Sciatic nerve (tissue), 2 donors: ENCODE data around the gene VKORC1L1. TPM values are rescaled to one million over a fixed set of nuclear protein-coding genes. Genes with fewer than 3 reads are reported as not detected.
"Not testable (repeated sequence)": the region's sequence is repeated elsewhere in the genome, so short reads cannot be mapped to it uniquely, and the experiment has no call there.

Experiments
- ATAC-seq: fragments of 200-7000 bp; cut with Tn5 transposase; one replicate; pipeline ENCODE4 v1.9.1; 2020; ENCODE audit warnings: mild to moderate bottlenecking, moderate library complexity
- DNase-seq: peaks from one replicate; pipeline ENCODE4 v3.0.0-alpha.2; 2020; ENCODE audit warnings: low spot score
- intact Hi-C: fragments of 100-400 bp; cut with DNase I; formaldehyde crosslinking; loops from one replicate; pipeline ENCODE4 v1.14.2; 2022
- total RNA-seq: library from RNA; stranded (reverse); fragmentation: NEBNext Ultra II Directional; extraction: Animal tissue kit (Norgen Biotek cat#: 25700); gene quantifications from one replicate; pipeline ENCODE4 v1.2.1, GENCODE V29; 2021
- donor health status: DM: no; HTN: no; CAD: no.
- donor health status: DM: no; HTN: no; CAD: no.

The VKORC1L1 gene
- total RNA-seq, 1 donor from 2014 or later = 23.4 TPM

DNA sequence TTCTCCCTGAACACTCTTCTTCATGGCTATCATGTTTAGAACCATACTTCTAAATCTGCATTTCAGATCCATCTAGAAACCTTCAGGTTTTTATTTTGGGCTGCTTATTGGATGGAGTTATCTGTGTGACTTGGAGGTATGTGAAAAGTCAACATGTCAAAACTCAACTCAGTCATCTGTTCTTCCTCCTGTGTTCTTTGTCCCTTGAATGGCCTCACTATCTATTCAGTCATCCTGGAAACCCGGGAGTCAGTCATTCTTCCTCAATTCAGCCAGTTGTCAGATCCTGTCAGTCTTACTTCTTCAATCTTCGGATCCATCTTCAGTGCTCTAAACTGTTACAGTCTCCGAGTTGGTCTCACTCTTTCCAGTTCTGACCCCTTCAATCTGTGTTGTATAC lies 52.2 kb downstream of the VKORC1L1 start:
- intact Hi-C loops = no loop called here
- no peak for DNase-seq
- no peak for ATAC-seq

DNA sequence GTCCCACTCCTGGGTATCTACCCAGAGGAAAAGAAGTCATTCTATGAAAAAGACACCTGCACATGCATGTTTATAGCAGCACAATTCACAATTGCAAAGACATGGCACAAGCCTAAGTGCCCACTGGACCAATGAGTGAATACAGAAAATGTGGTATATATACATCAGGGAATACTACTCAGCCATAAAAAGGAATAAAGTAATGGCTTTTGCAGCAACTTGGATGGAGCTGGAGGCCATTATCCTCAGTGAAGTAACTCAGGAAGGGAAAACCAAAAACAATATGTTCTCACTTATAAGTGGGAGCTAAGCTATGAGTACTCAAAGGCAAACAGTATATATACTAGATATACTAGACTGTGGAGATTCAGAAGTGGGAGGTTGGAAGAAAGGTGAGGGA lies 53.7 kb downstream of the VKORC1L1 start:
- DNase-seq = no peak
- ATAC-seq = no peak
- intact Hi-C loops = no loop called here

DNA sequence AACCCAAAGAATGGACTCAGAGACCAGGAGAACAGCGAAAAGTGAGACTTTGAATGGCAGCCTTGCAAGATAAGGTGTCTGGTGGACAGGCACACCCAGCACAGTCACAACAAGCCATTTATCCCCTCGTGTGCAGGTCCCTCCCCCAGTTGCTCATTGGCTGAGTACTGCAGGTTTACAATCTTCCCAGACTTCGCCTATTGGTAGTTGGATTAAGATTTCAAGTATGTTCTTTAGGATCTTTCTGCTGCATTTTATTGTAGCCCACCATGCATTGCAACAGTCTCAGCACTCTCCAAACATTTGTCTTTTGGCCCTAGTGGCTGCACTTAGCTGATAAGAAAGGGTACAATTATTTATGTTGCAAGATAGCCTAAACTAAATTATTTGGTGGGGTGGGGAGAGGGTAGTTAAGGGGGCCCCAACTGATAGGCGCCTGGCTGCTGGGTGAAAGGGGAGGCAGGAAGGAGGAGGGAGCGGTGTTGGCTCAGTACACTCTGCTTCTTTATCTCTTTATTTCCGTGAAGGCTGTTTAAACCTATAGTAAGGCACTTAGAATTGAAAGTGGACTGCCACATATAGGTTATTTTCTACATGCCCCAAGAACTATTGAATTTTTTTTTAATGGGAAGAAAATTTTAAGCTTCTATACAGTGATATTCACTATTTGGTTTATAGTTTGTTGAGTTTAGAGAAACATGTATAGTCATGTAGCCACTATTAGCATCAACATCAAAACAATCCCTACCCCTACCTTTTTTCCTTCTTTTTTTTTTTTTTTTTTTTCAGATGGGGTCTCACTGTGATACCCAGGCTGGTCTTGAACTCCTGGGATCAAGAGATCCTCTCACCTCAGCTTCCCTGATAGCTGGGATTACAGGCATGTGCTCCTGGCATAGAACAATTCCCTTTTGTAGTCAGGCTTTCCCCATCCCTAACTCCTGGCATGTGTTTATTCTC lies 54.9 kb downstream of the VKORC1L1 start:
- no peak for DNase-seq
- intact Hi-C loops = no loop called here
- no peak for ATAC-seq

DNA sequence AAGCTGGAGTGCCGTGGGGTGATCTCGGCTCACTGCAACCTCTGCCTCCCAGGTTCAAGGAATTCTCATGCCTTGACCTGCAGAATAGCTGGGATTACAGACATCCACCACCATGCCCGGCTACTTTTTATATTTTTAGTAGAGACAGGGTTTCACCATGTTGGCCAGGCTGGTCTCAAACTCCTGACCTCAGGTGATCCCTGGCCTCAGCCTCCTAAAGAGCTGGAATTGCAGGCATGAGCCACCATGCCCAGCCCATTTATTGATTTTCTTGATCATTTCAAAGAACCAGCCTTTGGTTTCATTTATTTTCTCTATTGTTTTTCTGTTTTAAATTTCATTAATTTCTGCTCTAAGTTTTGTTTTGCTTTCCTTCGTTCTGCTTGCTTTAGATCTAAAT lies 58.8 kb downstream of the VKORC1L1 start:
- no peak for DNase-seq
- intact Hi-C loops = no loop called here
- no peak for ATAC-seq

DNA sequence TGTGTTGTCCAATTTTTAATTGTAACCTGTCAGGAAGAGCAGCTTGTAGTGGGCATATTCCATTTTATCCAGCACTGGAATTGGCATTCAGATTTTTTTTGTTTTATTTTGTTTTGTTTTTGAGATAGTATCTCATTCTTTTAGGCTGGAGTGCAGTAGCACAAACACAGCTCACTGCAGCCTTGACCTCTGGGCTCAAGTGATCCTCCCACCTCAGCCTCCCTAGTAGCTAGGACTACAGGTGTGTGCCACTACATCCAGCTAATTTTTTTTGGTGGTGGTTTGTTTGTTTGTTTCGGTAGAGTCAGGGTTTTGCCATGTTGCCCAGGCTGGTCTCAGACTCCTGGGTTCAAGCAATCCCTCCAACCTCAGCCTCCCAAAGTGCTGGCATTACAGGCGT lies 64.4 kb downstream of the VKORC1L1 start:
- intact Hi-C loops = no loop called here
- DNase-seq (no peak), ATAC-seq (no peak)

DNA sequence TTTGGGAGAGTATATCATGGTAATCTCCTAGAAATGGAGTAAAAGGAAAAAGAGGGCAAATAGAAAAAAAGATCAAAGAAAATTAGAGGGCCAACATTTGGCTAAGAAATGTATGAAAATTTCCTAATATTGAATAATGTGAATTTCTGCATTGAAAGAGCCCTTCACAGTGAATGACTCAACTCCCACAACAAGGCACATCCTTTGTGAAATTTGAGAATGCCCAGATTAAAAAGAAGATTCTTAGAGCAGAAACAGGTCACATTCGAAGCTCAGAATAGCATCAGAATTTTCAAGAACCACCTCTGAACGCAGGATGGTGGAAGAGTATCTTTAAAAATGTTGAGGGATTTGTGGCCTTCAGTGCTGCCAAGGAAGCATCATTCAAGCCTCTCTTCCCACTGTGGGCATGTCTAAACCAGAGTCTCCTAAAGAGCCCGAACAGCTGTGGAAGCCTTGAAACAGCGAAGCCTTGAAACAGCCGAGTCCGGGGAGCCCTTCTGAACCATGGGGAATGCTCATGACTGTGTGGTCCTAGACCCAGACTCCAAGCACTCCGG lies 65.5 kb downstream of the VKORC1L1 start:
- ATAC-seq (no peak), DNase-seq (no peak)
- intact Hi-C loops = no loop called here

DNA sequence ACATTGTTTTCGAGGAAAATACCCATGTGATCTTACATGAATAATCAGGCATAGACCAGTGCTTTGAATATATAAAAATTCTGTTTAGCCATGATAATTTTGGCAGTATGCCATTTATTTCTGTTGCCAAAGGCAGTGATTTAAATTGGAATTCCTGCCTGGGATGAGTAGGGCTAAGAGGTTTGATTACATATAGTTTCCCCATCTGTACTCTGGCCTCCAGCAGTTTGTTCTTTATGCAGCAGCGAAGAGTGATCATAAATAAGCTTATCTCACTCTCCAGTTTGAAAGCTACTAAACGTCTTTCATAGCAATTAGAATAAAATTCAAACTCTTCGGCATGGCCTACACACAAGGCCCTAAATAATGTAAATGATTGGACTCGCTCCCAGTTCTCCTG lies 72.9 kb downstream of the VKORC1L1 start:
- ATAC-seq, intact Hi-C loops, DNase-seq: not testable (repeated sequence)

DNA sequence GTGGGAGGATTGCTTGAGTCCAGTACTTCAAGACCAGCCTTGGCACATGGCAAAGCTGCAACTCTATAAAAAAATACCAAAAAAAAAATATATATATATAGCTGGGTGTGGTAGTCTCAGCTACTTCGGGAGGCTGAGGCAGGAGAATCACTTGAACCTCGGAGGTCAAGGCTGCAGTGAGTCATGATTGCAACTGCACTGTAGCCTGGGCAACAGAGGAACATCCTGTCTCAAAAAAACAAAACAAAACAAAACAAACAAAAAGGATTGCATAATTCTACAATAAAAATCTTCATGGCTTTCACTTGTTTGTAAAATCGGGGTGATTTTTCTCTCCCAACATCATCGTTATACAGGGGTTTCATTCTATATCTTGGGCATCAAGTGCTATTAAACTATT lies 74.0 kb downstream of the VKORC1L1 start:
- DNase-seq (no peak), ATAC-seq (peak; percentile 86)
- intact Hi-C loops = no loop called here

DNA sequence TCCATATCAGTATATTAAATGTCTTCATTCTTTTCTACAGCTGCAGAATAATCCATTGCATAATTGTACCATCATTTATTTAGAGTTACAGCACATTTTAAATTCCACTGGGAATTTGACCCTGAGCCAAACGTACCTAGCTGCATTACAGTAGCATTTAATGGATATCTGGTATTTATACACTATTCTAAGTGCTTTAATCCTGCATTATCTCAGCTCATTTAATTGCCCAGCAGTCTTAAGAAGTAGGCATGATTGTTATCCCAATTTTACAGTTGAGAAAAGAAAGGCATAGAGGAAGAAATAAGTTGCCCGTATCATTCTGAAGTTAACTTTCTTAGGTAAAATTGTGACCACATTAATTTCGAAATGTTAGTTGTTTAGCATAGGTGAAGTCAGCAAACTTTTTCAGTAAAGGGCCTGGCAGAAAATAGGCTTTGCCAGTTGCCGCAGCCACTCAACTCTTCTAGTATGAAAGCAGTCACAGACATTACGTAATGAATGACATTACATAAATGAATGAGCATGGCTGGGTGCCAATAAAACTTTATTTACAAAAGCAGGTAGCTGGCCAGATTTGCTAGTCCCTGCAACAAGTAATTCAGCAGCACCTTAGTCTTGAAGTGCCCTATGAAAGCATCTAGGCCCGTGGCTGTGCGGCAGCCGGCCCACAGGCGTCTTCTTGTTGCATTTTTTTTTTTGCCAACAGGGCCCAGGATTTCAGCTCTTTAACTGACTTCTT lies 79.1 kb downstream of the VKORC1L1 start:
- ATAC-seq = no peak

DNA sequence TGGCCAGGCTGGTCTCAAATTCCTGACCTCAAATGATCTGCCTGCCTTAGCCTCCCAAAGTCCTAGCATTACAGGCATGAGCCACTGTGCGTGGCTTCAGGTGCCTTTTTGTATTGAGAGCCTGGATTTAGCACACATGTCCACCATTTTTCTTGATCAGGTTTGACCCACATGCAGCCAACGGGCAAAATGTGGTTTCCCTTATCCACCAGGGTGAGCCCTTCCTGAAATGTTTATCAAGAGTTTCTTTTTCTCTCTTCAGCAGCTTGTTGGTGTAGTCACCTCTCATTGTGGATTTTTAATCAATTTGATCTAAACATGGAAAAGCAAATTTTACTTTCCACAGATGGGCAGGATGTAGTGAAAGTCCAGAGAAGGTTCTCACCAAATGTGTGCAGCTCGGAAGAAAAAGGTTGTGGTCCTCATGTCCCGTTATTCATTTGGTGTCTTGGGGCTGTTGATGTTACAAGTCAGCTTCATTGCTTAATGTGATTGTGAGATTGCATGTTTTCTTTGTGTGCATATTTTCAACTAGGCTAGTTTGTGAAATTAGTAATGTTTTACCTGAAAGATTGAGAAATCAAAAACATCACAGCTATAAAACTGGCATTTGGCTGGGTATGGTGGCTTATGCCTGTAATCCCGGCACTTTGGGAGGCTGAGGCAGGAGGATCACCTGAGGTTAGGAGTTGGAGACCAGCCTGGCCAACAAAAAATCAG lies 80.3 kb downstream of the VKORC1L1 start:
- ATAC-seq = no peak

More for the DNA sequence above, 79.1 kb downstream of the VKORC1L1 start:
- intact Hi-C loops = no loop called here
- no peak for DNase-seq

DNA sequence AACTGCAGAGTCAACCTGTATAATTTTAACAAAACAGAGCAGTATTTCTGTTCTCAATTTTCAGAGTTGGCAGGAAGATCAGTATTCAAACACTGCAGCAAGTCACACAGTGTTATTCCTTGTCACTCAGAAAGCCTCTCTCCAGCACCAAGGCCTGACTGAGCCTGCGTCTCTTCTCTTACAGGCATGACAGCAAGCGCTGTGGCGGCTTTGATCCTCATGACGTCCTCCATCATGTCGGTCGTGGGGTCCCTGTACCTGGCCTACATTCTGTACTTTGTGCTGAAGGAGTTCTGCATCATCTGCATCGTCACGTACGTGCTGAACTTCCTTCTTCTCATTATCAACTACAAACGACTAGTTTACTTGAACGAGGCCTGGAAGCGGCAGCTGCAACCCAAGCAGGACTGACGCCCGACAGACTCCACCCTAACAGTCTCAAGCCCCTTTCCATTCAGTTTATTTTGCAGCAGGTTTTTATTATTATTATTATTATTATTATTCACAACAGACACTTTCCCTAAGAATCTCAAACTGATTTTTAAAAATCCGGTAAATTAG lies 81.1 kb downstream of the VKORC1L1 start:
- ATAC-seq (no peak), DNase-seq (no peak)
- intact Hi-C loops = no loop called here

More for the DNA sequence above, 80.3 kb downstream of the VKORC1L1 start:
- intact Hi-C loops = no loop called here
- DNase-seq = no peak

DNA sequence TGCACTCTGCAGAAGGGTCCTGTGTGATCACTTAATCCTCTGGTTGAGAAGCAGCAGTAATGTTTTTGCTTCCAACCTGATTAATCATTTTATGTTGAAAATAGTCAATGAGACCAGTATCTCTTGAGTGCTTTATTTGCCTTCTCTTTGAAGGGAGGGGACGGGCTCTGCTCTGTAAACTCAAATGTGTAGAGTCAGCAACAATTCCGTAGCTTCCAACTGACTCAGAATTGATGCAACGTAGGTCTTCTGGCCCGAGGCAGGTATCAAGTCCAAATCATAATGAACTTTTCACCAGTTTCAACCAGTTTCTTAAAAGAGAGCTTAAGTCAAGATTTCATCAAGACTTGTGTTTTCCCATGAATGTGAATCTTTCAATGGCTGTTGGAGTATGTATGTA lies 82.8 kb downstream of the VKORC1L1 start:
- DNase-seq = no peak
- no peak for ATAC-seq
- intact Hi-C loops = no loop called here

DNA sequence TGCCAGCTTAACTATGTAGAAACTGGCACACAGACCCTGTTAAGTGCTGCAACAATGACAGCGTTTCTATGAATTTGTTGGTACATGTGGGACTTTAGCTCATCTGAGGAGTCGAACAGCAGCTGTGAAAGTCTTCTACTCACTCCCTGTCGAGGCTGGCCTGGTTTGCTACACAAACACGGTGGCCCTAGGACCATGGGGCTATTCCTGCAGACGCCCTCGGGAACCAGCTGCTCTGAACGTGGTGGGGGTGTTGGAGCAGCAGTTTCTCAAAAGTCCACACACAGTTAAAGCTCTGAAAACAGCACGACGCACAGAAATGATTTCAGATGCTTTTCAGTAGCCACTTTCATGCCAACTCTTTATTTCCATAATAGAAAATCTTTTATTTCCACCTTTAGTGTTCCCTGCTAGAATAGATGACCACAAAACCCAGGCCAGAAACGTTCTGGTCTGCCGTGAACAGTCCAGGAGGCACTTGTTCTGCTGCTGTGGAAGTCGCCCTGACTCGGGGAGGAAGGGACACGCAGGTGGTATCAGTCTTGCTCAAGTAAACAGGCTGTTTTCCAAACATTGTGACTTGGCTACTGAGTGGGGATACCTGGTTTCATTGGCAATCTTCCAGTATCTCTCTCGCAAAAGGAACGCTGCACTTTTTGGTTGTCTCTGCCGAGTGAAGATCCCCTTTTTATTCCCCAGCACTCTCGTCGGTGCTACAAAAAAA lies 87.6 kb downstream of the VKORC1L1 start:
- intact Hi-C loops = no loop called here
- ATAC-seq (no peak), DNase-seq (no peak)

DNA sequence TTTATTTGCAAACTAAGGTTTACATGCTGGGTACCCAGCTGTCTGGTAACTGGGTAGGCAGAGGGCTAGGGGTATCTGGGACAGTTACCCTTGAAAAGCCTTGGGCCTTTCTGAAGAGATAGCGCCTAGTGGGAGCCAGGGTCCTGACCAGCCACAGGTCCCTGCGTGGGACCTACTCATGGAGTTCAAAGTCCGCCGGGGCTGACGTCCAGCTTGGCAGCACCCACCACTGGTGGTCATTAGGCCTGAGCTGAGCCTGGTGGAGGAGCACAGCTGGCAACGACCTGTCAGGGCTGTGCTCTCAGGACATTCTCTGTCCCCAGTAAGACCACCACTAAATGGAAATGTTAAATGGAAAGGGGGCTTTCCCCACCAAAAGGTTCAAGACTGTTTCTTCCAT lies 89.2 kb downstream of the VKORC1L1 start:
- no peak for ATAC-seq
- intact Hi-C loops = no loop called here

DNA sequence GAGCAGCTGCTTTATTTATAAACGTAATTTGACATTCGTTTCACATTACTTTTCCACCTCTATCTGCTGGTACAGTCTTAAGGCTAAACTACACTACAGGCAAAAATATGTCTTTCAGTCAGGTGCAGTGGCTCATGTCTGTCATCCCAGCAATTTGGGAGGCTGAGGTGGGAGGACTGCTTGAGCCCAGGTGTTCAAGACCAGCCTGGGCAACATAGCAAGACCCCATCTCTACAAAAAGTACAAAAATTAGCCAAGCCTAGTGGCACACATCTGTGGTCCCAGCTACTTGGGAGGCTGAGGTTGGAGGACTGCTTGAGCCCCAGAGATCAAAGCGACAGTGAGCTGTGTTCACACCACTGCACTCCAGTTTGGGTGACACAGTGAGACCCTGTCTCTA lies 91.8 kb downstream of the VKORC1L1 start:
- peak; percentile 12 for DNase-seq
- intact Hi-C loops, ATAC-seq: not testable (repeated sequence)

More for the DNA sequence above, 89.2 kb downstream of the VKORC1L1 start:
- DNase-seq = peak; percentile 17

DNA sequence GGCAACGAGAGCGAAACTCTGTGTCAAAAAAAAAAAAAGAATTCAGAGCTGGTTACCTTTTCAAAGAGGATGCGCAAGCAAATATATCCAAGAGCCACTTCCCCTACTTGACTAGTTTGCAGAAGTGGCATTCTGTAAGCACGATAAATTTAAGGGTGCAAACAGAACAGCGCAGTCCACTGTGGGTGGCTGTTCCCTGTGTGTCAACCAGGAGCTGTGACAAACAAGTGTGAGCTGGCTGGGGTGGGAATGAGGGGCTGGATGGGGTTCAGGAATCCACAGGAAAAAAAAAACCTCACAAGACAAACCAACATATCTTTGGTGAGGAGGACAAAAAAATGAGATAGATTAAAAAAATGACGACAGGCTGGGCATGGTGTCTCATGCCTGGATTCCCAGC lies 93.3 kb downstream of the VKORC1L1 start:
- ATAC-seq (no peak), DNase-seq (peak; percentile 14)
- intact Hi-C loops = no loop called here

DNA sequence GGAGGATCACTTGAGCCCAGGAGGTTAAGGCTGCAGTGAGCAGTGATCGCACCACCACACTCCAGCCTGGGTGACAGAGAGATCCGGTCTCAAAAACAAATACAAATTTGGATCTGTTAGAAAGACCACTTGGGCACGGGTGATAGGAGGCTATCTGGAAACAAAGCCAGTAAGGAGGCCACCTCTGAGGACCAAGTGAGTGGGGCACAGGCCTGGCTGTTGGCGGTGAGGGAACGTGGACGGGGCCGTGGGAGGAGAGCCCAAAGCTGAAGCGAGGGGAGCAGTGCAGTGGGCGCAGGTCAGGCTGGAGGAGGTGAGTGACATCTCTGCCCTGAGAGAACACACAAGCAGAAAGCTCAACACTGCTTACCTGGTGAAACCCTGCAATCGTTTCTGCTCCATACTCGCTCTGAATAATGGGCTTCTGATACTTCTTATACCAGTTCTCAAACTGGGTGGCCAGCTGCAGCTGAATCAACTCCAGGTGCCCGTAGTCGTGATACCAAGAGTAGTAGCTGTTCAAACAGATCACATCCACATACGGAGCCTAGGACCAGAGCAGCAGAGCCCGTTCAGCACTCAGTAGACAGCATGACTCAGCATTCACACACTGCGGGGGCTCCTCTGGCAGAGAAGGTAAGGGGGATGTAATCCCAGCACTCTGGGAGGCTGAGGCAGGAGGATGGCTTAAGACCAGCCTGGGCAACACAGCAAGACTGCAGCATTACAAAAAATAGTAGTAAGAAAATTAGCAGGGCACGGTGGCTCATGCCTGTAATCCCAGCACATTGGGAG lies 94.7 kb downstream of the VKORC1L1 start:
- no peak for ATAC-seq
- intact Hi-C loops = no loop called here
- DNase-seq = peak; percentile 51
